ENCODE measurements around the gene STYXL1.

DNA sequence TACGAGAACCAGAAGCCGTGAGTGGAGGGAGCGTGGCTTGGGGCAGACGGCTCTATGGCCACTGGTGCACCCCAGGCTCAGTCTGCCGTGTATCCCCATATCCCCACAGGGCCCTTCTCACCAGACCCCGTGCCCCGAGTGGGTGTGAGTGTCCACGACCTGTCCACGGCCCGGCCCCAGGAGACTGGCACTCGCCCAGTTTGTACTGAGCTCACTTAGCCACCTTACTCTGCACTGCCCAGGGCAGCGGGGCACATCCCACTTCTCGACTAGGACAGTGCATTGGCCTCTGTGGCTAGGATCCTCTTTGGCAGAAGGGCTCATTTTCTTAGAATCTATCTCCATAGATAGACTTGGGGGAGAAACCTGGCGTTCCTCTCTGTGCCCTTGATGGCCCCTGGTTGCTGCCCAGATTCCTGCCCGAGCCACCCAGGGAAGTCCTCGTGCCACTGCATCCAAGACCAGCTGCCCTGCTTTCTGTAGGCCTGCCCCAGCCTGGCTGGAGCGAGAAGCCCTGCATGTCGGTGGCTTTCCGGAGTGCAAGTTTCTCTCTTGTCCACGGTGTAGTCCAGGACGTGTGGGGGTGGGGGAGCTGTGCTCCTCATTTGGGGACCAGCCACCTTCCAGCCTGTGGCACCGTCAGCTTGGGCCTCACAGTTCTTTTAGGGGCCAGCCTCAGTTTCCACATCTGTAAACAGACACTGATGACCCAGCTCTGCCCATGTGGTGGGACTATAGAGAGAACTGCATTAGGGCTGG is 65.3 kb downstream of the STYXL1 start:
- TF ChIP-seq, protein P1, sequence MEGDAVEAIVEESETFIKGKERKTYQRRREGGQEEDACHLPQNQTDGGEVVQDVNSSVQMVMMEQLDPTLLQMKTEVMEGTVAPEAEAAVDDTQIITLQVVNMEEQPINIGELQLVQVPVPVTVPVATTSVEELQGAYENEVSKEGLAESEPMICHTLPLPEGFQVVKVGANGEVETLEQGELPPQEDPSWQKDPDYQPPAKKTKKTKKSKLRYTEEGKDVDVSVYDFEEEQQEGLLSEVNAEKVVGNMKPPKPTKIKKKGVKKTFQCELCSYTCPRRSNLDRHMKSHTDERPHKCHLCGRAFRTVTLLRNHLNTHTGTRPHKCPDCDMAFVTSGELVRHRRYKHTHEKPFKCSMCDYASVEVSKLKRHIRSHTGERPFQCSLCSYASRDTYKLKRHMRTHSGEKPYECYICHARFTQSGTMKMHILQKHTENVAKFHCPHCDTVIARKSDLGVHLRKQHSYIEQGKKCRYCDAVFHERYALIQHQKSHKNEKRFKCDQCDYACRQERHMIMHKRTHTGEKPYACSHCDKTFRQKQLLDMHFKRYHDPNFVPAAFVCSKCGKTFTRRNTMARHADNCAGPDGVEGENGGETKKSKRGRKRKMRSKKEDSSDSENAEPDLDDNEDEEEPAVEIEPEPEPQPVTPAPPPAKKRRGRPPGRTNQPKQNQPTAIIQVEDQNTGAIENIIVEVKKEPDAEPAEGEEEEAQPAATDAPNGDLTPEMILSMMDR (IDR thresholded peaks at IDR 0.05), result no peak
- TF ChIP-seq POLR2A (IDR thresholded peaks at IDR 0.05), result no peak
